HG03135 (cell line): ENCODE measurements around the gene CDYL.
"Not testable (repeated sequence)": the region's sequence is repeated elsewhere in the genome, so short reads cannot be mapped to it uniquely, and the experiment has no call there.

Source experiments
- ATAC-seq: cut with Tn5 transposase; IDR thresholded peaks from one replicate; pipeline ENCODE4 v1.9.1; 2021; ENCODE audit warnings: mild to moderate bottlenecking, moderate library complexity; ENCODE audit not compliant: unreplicated experiment

The CDYL gene

GRCh38 chr6:4840169-4840568 lies 64.0 kb downstream of the CDYL start:
- no peak for ATAC-seq

- no peak for ATAC-seq
Measured at GRCh38 chr6:4844108-4844507, 67.9 kb downstream of the CDYL start.

GRCh38 chr6:4846387-4846786 lies 70.2 kb downstream of the CDYL start:
- no peak for ATAC-seq

- ATAC-seq = no peak
Measured at GRCh38 chr6:4848382-4849068, 72.3 kb downstream of the CDYL start.

- no peak for ATAC-seq
Measured at GRCh38 chr6:4849226-4850022, 73.2 kb downstream of the CDYL start.

- no peak for ATAC-seq
Measured at GRCh38 chr6:4851035-4851434, 74.8 kb downstream of the CDYL start.

- ATAC-seq = not testable (repeated sequence)
Measured at GRCh38 chr6:4852186-4852585, 76.0 kb downstream of the CDYL start.

- ATAC-seq = no peak
Measured at GRCh38 chr6:4852938-4853337, 76.7 kb downstream of the CDYL start.

GRCh38 chr6:4853349-4853748 lies 77.1 kb downstream of the CDYL start:
- no peak for ATAC-seq

GRCh38 chr6:4853782-4854511 lies 77.7 kb downstream of the CDYL start:
- no peak for ATAC-seq

- no peak for ATAC-seq
Measured at GRCh38 chr6:4856785-4857184, 80.6 kb downstream of the CDYL start.

GRCh38 chr6:4858194-4859015 lies 82.2 kb downstream of the CDYL start:
- ATAC-seq = no peak

- no peak for ATAC-seq
Measured at GRCh38 chr6:4860387-4860786, 84.2 kb downstream of the CDYL start.

- ATAC-seq = no peak
Measured at GRCh38 chr6:4861564-4861963, 85.4 kb downstream of the CDYL start.

GRCh38 chr6:4864519-4864918 lies 88.3 kb downstream of the CDYL start:
- ATAC-seq = no peak

GRCh38 chr6:4865006-4865405 lies 88.8 kb downstream of the CDYL start:
- not testable (repeated sequence) for ATAC-seq

GRCh38 chr6:4870821-4871494 lies 94.8 kb downstream of the CDYL start:
- no peak for ATAC-seq

- no peak for ATAC-seq
Measured at GRCh38 chr6:4871825-4872224, 95.6 kb downstream of the CDYL start.

- no peak for ATAC-seq
Measured at GRCh38 chr6:4872841-4873240, 96.6 kb downstream of the CDYL start.

- ATAC-seq = no peak
Measured at GRCh38 chr6:4873928-4874327, 97.7 kb downstream of the CDYL start.
